DND-41 (cell line): Measurements from ENCODE around the gene EIF6.

Experiments used
- ATAC-seq: fragments of 200-7000 bp; cut with Tn5 transposase; 3 replicates; pipeline ENCODE4 v1.9.1; 2021; ENCODE audit warnings: low read depth; ENCODE audit not compliant: insufficient read depth
- DNase-seq: peaks from one replicate; pipeline ENCODE4 v3.0.0-alpha.2; 2020
- H2AFZ ChIP-seq: 2 replicates; pipeline ENCODE4 v1.6.0; 2012; ENCODE audit warnings: low read depth, low read length
- H3K27ac ChIP-seq: 2 replicates; pipeline ENCODE4 v1.5.1; 2012; ENCODE audit warnings: low read length, inconsistent platforms
- H3K27me3 ChIP-seq: fragments of 200-600 bp; sonication (generic); 2 replicates; pipeline ENCODE4 v1.6.0; 2012; ENCODE audit warnings: low read length, mild to moderate bottlenecking, inconsistent platforms; ENCODE audit not compliant: insufficient read depth, poor library complexity
- H3K36me3 ChIP-seq: 2 replicates; pipeline ENCODE4 v1.5.1; 2012; ENCODE audit warnings: low read length, inconsistent platforms; ENCODE audit not compliant: insufficient read depth
- H3K4me1 ChIP-seq: 2 replicates; pipeline ENCODE4 v1.5.1; 2012; ENCODE audit warnings: mild to moderate bottlenecking, low read length; ENCODE audit not compliant: insufficient read depth
- H3K4me2 ChIP-seq: 2 replicates; pipeline ENCODE4 v1.6.0; 2012; ENCODE audit warnings: mild to moderate bottlenecking, moderate library complexity, low read length, inconsistent platforms; ENCODE audit not compliant: insufficient read depth
- H3K4me3 ChIP-seq, 2 experiments: fragments of 200-600 bp in 1 of 2; shearing (Covaris generic) in 1 of 2; 2 replicates each; pipeline ENCODE4 v1.5.1; 2012 to 2016; ENCODE audit warnings: inconsistent platforms in 2 of 2, low read length in 2 of 2, mild to moderate bottlenecking in 2 of 2, low read depth in 1 of 2, moderate library complexity in 1 of 2
- H3K79me2 ChIP-seq: 2 replicates; pipeline ENCODE4 v1.6.0; 2012; ENCODE audit warnings: low read length, inconsistent platforms; ENCODE audit not compliant: insufficient read depth
- H3K9ac ChIP-seq: 2 replicates; pipeline ENCODE4 v1.6.0; 2012; ENCODE audit warnings: low read depth, mild to moderate bottlenecking, inconsistent platforms, low read length, moderate library complexity
- H3K9me3 ChIP-seq: 2 replicates; pipeline ENCODE4 v1.5.1; 2012; ENCODE audit warnings: low read length, moderate library complexity, mild to moderate bottlenecking, inconsistent platforms; ENCODE audit not compliant: insufficient read depth, severe bottlenecking
- H4K20me1 ChIP-seq: 2 replicates; pipeline ENCODE4 v1.6.0; 2012; ENCODE audit warnings: low read length; ENCODE audit not compliant: insufficient read depth
- CTCF ChIP-seq: IDR thresholded peaks from 2 replicates; pipeline ENCODE4 v1.5.1; 2012; ENCODE audit warnings: borderline replicate concordance, low read length, moderate library complexity, mild to moderate bottlenecking; ENCODE audit not compliant: poor library complexity, severe bottlenecking; ENCODE audit errors: extremely low read depth
- EZH2 ChIP-seq: IDR thresholded peaks from 3 replicates; pipeline ENCODE4 v1.6.1; 2012; ENCODE audit warnings: borderline replicate concordance, low read depth, mild to moderate bottlenecking, moderate library complexity, low read length, inconsistent platforms; ENCODE audit not compliant: severe bottlenecking

Gene EIF6

GRCh38 chr20:35327074-35327976 lies 42.8 kb upstream of the EIF6 start:
- Histone ChIP-seq H3K4me3 (no peak overlapping the region), H3K9me3 (no peaks in the 10 kb centered on the region), H3K4me2 (no peak overlapping the region), H3K4me1 (no peaks in the 10 kb centered on the region), H3K27ac (no peak overlapping the region), H2AFZ (no peak overlapping the region), H3K9ac (no peak overlapping the region), H3K36me3 (peaks cover 7% of the 10 kb centered on the region; the same call in 1 of the 2 replicates), H3K79me2 (no peaks in the 10 kb centered on the region), H3K27me3 (no peaks in the 10 kb centered on the region), H4K20me1 (no peaks in the 10 kb centered on the region)
- no peak for ATAC-seq
- no peak for DNase-seq
- no peak for TF ChIP-seq EZH2
- TF ChIP-seq CTCF = no peak

- H4K20me1 ChIP-seq = no peaks in the 10 kb centered on the region
- H2AFZ ChIP-seq = no peak overlapping the region
- peaks cover 7% of the 10 kb centered on the region; the same call in 1 of the 2 replicates for H3K36me3 ChIP-seq
- DNase-seq = no peak
- H3K27ac ChIP-seq = no peak overlapping the region
- no peaks in the 10 kb centered on the region for H3K4me1 ChIP-seq
- no peak overlapping the region for H3K4me2 ChIP-seq
- TF ChIP-seq CTCF (no peak), EZH2 (no peak)
- no peak for ATAC-seq
- no peak overlapping the region for H3K9ac ChIP-seq
- no peak overlapping the region for H3K4me3 ChIP-seq
- no peaks in the 10 kb centered on the region for H3K79me2 ChIP-seq
- no peaks in the 10 kb centered on the region for H3K9me3 ChIP-seq
- H3K27me3 ChIP-seq = no peaks in the 10 kb centered on the region
These were observed 42.1 kb upstream of the EIF6 start for GRCh38 chr20:35326740-35327073.

- DNase-seq (no peak), ATAC-seq (no peak)
- Histone ChIP-seq H3K4me1 (no peaks in the 10 kb centered on the region), H3K4me2 (no peak overlapping the region), H2AFZ (no peak overlapping the region), H3K27ac (no peak overlapping the region), H4K20me1 (no peaks in the 10 kb centered on the region), H3K27me3 (no peaks in the 10 kb centered on the region), H3K36me3 (peaks cover 7% of the 10 kb centered on the region; the same call in 1 of the 2 replicates), H3K9ac (no peak overlapping the region), H3K79me2 (no peaks in the 10 kb centered on the region), H3K9me3 (no peaks in the 10 kb centered on the region), H3K4me3 (no peak overlapping the region)
- no peak for TF ChIP-seq EZH2
- no peak for TF ChIP-seq CTCF
These were observed 41.6 kb upstream of the EIF6 start for GRCh38 chr20:35326021-35326739.
